Measurements from ENCODE around the gene CEP112.

The CEP112 gene

DNA sequence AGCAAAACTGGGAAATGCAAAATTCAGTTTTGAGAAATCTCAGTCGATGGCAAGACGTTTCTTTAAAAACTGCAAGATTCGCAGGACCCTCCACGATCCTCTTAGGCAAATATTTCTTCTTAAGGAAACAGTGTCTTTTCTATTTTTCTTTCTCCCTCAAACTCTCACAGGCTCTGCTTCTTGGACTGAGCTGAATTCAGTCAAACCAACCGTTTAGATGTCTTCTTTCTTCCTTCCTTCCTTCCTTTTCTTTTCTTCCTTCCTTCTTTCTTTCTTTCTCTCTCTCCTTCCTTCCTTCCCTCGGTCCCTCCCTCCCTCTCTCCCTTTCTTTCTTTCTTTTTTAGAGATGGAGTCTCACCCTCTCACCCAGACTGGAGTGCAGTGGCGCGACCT is 563.3 kb downstream of the CEP112 start:
- no peak for DNase-seq

DNA sequence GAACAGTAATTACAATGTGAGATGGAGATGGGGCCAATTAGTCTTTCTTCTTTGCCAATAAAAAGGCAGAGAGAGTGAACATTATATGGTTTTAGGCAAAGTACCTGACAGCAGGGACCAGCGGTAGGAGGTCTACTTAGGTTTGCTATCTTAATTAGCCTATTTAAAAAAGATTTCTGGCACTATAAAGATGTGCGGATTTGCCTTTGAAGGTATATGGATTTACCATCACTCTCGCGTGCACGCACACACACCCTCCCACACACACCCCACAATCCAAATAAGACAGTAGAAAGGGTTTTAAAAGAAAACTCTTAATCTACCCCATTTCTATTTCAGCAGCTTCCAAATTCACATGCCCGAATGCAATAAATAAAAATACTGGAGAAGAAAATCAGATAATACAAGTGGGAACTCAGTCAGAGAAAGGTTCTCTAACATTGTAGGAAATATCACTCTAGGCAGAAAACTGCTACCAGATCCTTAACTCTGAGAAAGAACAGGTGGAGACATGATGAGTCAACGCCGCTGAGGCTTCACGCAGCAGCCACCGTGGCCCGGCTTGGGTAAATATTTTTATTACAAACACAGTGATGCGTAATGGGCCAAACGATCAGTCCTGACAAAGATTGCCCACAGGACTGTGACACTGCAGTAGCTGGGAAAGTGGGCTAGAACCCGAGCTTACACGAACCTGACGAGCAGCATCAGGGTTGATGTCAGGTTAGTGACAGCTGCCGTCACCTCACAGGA is 563.9 kb downstream of the CEP112 start:
- DNase-seq, result no peak

DNA sequence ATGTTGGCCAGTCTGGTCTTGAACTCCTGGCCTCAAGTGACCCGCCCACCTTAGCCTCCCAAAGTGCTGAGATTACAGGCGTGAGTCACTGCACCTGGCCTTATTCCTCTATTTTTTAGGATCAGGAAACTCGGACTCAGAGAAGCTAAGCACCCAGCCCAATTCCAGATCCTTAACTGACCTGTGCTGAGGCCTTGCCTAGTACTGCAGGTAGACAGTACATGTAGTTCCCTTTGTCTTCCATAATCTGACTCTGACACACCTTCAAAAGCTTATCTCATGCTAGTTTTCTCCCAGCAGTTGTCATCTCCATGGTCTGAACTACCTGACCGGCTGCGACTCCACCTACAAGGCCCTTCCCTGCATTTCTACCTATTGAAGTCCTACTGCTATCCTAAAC is 564.8 kb downstream of the CEP112 start:
- no peak for DNase-seq

DNA sequence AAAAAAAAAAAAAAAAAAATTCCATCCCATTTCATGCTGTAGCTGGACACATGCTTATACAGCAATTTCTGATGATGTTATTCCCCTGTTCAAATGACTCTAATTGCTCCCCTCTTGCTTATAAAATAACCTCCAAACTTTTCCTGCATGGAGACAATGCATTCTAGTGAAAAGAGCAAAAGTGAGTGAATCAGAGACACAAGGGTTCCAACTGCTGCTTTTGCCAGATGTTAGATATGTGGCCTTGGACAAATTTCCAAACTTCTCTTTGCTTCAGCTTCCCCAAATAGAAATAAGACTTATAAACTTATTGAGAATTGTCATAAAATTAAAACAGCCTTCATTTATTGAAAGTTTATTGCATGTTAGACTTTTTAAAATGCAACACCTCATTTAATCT is 565.5 kb downstream of the CEP112 start:
- no peak for DNase-seq

DNA sequence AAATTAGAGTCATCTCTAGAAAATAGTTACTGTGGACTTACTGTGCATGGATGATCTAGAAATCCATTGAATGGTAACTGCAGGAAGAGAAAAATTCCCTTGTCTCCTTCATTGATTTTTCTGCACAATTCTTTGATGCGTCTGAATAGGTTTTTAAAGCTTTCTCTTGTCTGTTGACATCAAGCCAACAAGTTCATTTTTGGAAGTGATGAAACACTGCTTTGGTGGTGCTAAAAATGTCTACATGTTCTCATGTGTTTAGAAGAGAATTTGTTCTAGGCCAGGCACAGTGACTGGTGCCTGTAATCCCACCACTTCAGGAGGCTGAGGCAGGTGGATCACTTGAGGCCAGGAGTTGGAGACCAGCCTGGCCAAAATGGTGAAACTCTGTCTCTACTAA is 573.4 kb downstream of the CEP112 start:
- DNase-seq, result no peak

DNA sequence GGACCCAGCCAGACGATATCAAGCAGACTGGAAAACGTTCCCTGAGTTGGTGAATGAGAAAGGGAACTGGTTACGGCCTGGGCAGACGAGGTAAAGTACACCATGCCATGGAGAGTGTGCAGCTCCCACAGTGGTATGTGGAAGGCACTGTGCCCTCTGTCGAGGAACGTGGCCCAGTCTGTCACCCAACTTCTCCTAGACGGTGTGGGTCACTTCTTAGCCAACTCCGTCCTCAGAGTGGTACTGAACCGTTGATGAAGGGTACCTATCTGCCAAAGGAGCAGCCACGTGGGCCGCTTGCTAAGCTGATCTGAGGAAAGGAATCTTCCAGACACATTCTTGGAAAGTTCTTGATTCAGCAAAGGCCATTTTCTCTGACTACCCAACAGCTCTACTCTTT is 574.4 kb downstream of the CEP112 start:
- DNase-seq, result no peak

DNA sequence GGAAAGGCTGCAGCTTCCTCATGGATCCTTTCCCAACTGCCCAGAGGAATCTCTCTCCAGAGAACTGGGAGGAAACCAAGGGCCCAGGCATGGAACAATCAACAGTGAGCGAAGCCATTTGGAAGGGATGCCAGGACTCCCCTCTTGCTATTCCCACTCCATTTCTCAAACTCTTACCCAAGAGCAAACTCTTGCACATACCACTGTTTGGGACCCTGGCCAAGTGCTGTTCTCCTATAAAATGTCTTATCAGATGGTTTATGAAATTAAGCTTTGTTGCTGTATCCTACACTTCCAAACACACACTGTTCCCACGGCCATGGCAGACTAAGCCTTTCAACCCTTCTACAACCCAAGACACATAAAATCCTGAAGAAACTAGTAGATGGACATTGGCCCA is 582.2 kb downstream of the CEP112 start:
- no peak for DNase-seq

DNA sequence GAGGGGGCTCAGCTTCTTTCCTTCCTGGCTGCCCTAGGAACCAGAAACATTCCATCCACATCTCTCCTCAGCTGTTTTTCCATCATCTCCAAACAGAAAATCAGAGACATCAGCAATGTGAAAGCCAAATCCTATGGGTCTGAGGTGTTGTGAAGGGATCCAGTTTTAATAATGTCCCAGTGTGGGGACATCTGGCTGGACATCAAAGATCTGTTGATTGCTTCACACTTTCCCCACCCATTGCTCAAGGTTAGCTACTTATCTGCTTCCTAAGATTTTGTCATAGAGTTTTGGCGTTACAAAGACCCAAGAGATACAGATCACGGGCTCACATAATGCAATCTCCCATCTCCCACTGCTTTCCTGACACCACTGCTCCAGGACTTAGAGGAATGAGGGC is 582.6 kb downstream of the CEP112 start:
- DNase-seq, result no peak

DNA sequence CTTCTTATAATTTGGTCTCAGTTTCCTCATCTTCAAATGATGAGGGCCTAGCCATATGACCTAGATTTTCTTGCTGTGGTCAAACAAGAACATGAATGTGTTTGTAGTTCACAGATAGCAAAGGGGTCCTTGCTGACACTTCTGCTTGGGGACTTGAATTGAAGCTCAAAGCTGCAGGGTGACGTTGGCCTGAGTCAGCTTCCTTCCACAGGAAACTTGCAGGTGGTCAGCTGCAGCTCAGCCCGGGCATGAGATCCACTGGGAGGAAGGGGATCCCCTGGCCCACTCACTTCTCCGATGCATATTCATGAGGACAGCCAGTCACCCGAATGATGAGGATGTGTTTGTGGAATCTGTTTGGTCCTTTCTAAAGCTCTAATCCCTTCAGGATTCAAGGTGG is 587.9 kb downstream of the CEP112 start:
- no peak for DNase-seq

DNA sequence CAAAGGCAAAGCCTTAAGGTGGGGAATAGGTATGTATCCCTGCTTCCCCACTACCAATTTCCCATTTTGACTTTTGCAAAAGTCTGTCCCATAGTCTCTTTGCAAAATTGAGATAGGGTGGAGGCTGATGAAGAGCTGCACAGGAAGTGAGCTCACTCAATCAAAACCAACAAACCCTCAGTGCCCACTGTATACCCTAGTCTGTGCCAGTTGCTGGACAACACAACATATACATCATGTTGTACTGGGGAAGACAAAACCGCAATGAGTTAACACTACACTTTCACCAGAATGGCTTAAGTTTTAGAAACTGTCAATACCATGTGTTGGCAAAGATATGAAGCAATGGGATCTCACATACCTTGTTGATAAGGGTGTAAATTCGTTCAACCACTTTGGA is 590.1 kb downstream of the CEP112 start:
- DNase-seq, result no peak

DNA sequence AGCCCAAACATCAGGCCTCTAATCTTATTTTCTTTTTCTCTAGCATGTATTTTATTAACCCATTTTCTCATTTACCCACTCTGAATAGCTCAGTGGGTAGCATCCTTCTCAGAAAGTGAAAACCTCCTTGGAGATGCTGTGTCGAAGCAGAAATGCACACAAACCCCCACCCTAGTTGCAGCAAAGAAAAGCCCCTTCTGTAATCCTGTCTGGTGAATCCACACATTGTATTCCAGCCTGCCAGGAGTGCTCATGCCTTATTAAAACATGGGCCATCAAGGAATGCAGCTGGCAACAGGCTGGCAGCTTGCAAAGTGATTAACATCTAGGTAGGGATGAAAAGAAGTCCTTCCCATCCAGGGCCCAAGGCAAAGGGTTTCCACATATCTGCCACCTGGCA is 590.8 kb downstream of the CEP112 start:
- DNase-seq, result no peak

DNA sequence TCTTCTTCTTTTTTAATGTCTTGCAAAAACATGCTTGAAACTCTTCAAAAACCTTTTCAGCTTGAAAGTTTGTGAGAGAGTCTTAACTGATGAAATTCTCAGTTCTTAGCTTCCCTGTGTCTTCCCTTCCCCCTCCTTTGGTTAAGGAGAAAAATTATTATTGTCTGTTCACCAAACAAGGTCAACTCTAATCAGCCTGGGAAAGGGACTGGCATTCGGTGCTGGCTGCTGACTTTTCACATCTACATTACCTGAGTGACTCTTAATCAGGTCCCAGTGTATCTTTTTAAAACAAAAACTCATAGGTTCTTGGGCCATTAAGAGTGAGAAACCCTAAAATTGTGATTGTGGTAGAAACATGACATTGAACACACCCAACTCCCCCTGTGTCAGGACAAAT is 591.4 kb downstream of the CEP112 start:
- no peak for DNase-seq

DNA sequence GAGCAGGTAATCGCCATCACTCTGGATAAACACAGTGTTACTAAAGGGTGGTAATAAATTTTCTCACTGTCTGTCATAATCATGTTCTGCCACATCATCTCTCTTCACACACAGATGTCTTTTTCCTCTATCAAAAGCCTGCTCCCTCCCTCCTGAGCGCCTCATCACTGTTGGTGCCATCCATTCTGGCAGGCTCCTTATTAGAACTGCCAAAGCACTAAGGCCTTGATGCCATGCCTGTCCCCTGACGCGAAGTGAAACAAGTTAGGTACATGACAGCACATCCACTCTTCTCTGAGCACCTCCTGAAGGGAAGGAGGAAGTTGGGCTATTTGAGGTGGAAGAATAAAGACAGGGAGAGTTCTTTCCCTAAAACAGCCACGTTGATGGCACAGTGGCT is 592.3 kb downstream of the CEP112 start:
- no peak for DNase-seq

DNA sequence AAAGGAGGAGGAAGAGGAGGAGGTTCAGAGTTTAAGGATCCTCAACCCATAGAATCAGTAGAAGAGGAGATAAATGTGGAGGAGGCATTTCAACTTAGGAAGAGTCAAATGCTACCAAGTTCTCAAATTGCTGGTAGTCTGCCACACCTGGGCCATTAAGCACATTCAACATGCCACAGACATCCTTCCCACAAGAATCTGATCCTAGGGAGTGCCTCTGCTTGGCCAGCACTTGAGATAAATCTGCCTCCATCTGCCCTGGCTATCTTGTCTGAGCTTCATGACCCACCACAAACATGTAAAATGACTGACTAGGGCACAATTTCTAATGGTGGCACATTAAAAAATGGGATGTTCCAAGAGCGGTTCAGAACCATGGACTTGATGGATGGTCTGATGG is 593.2 kb downstream of the CEP112 start:
- no peak for DNase-seq

DNA sequence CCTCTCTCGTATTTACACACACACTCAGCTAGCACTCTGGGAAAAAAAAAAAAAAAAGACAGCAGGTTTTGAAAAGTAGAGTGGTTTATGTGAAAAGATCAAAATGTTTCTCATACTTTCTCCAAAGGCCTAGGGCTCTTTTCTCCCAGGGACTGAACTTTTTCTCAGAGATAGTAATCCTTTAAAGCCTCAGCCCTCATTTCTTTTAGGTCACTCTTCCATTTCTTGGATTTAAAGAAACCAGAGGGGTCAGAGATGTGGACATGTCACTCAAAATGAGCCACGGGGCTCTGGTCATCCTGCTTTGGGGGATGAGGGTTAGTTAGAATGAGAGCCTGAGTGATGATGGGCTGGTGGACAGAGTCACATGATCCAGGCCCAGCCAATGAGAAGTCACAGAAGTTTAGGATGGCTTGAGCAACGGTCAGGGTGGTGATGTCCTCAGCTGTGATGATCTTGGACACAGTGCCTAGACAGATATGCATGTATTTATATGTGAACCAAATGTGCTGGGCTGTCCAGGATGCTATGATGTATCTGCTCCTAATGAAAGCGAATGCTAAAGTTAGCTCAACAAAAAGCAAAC is 596.8 kb downstream of the CEP112 start:
- no peak for DNase-seq

DNA sequence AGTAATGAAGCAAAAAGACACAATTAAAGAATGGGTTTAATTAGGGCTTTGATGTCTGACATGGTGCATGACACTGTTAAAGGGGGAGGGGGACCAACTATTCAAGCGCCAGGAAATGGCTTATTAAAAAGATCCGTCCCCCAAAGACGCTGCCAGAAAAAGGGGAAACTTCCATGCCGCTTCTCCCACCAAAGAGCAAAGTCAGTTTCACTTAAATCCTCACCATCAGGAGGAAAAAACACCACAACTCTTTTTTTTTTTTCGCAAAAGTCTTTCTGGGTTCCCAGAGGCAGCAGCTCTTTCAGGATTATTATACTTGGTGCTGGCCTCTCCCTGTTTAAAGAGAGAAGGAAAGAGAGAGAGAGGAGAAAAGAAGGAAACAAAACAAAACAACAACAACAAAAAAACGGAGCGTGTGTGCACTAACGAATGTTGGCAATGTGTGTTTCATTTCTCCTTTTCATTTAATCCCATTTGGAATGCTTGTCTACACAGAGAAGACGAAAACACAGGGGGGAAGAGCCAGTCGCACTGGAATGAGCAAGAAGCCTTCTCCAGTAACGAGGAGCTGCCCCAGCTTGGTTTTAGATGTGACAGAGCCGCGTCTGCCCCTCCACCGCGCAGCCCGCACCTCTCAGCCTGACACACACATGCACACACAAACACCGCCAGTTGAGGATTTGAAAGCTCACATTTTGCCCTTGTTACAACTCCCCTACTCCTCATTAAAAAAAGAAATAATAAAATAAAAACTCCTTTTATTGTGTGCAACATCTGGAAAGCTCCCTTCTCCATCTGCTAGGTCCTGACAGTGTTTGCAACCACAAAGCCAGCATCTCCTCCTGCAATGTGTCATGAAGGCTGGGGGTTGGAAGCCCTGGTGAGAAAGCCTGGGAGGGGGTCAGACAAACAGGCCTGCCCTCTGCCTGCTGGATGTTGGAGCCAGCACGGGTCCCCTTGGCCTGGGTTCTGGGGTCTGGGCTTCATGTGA is 597.8 kb downstream of the CEP112 start:
- no peak for DNase-seq

DNA sequence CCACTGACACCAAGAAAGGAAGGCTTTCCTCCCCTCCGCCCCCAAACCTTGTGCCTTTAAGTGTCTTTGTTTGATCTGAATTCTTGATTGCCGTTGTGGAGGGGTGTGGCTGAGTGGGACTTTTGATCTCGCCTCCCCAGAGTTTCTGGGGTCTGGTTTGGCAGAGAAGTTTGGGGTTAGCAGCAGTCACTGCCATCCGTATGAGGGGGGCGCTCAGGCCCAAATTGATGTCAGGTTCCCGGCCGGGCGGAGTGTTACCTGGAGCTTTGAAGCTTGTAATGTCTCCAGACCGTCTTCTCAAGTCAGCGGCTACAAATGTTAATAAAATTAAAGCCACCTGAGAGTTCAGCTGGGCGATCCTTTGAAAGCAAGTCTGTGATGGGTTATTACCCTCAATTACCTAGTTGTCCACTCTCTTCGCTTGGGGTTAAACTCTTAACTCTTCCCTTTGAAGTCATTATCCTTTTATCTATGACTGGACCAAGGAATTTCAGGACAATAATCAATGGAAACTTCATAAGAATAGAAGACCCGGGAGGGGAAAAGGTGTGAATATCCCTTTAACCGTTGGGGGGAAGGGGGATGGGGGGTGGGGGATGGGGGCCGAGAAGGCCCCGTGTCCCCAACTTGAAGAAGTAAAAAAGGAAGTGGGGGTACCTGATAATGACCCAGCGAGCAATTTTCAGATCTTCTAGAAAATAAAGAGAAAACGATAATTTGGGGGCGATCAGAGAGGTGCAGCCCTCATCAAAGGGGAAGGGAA is 598.7 kb downstream of the CEP112 start:
- no peak for DNase-seq

DNA sequence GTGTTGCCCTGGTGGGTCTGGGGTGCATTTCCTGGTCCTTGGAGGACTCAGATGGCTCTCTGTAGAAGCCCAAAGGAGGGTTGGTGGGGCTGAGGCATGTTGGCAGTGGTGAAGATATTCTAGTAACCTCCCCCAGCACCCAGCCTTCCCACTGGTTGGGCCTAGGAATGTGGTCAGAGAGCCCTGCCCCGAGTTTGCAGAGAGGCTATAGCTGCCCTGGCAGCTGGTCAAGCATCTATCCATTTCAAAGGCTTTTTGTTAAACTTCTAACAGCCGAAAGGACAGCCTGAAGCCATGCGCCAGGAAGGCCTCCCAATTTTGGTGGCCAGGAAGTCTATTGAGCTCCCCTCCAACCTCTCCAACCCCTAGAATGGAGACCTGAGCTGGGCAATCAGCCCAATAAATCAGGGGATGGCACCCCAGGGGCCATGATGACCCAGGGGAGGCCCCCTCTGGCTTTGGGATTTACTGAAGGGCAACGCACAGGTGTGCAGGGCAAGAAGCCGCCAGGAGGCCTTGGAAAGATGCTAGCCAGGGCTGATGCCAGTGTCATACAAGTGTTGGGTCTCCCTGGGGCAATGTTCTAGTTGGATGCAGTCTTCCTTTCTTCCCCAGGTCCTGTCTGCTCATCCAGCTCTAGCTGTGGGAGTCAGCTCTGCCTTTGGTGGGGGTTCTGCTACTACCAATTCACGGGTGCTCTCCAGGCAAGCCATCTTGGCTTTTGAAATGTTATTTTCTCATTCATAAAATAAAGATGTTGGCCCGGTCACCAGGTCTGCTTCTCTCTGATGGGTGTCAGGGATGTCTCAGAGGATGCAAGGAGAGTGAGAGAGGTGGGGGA is 599.6 kb downstream of the CEP112 start:
- no peak for DNase-seq

DNA sequence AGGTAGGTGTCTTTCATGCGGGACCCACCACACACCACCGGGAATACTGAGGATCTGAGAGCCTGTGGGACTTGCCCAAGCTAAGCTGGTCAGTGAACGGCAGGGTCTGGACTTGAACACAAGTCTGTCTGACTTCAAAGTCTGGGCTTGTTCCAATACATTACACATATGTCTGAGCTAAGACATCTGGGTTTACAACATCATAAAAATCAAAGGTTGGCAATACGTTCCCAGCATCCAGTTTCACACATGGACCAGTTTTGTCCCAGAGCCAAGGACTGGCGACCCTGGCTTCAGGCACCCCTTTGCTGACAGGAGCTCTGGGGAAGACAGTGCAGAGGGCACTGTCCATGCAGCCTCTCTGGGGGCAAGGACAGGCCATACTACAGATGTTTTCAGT is 602.6 kb downstream of the CEP112 start:
- no peak for DNase-seq

DNA sequence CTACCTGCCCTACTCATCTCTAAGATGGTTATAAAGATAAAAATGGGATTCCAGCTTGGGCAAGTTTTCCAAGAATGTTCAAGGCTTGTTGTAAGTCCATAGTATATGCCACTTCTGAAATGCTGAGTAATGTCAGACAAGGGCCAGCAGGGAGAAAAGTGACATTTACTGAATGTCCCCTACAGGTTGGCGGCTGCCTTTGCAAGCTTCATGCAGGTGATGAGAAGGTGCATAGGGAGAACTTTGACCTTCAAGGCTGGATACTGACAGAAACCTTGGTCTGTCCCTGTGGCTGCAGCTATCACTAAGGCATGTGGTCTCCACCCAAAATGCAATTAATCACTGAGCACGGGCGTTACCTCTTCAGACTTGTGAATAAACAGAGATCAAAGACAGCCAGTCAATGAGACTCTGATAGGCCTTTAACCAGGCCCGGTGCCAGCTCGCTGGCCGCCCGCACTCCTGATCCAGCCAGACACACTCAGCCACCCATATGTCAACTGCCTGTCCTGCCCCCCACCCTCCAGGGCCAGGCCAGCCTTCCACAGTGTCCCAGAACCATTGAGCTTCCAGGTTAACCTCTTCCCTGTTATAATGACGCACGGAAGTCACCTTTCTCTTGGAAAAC is 603.6 kb downstream of the CEP112 start:
- DNase-seq, result no peak

DNA sequence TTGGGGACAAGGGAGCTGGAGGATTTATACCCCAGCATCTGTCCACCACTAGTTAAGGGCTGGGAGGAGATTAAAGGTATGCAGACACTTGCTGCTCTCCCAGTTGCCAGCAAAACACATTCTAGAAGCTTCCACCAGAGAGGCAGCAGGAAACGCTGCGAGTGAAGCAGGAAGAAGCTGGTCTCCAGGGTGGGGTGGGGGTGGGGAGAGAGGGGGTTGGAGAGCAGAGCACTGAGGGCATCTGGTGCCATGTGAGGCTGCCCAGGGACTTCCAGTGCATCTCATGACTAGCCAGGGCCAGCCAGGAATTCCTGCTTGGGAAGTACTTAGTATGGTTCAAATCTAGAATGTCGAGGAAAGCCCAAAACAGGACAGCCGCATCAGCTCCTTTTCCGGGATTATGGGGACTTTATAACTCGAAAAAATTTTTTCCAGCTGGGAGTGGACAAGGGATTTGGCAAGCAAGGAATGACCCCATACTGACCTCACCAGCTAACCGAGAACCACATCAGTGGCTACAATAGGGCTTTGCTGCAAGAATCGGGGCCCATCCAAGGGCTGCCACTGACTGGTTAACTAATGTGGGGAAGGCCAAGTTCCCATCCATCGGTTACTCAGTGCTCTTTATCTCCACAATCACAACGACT is 604.3 kb downstream of the CEP112 start:
- DNase-seq, result no peak

Measured in cortex of kidney (tissue), 1 donor.